Fibroblast of lung (primary cell): ENCODE measurements around the gene RGP1. TPM values are rescaled to one million over a fixed set of nuclear protein-coding genes. Genes with fewer than 3 reads are reported as not detected.
A peak's percentile ranks its signal among the peaks of the same experiment; 100 is the strongest.

Experiments used
- DNase-seq, 2 donors: peaks; one replicate each; pipeline versions ENCODE4 v3.0.0 to v3.0.0-alpha.2; 2010; ENCODE audit warnings: low read depth in 2 of 2
- H2AFZ ChIP-seq: 2 replicates; pipeline ENCODE4 v1.5.1; 2012; ENCODE audit warnings: low read length, control low read depth, inconsistent platforms
- H3K27ac ChIP-seq: 2 replicates; pipeline ENCODE4 v1.5.1; 2011; ENCODE audit warnings: low read length, control low read depth; ENCODE audit not compliant: insufficient read depth
- H3K27me3 ChIP-seq: 2 replicates; pipeline ENCODE4 v1.5.1; 2011; ENCODE audit warnings: mild to moderate bottlenecking, low read length; ENCODE audit not compliant: control insufficient read depth, insufficient read depth
- H3K36me3 ChIP-seq: 2 replicates; pipeline ENCODE4 v1.5.1; 2011; ENCODE audit warnings: low read length; ENCODE audit not compliant: control insufficient read depth, insufficient read depth
- H3K4me1 ChIP-seq: 2 replicates; pipeline ENCODE4 v1.5.1; 2011; ENCODE audit warnings: low read length; ENCODE audit not compliant: control insufficient read depth, insufficient read depth; ENCODE audit errors: extremely low read depth
- H3K4me2 ChIP-seq: 2 replicates; pipeline ENCODE4 v1.5.1; 2011; ENCODE audit warnings: low read length, control low read depth; ENCODE audit not compliant: insufficient read depth; ENCODE audit errors: extremely low read depth
- H3K4me3 ChIP-seq, 4 experiments: fragments of 200-600 bp in 1 of 4; sonication (generic) in 1 of 4; replicated peaks in 1 of 4; 2 replicates each; pipeline ENCODE4 v1.5.1; 2011 to 2016; ENCODE audit warnings: low read length in 4 of 4, low read depth in 3 of 4, mild to moderate bottlenecking in 3 of 4, control low read depth in 2 of 4, inconsistent platforms in 1 of 4, mixed read lengths in 1 of 4; ENCODE audit not compliant: insufficient read depth in 1 of 4; ENCODE audit errors: control extremely low read depth in 1 of 4
- H3K79me2 ChIP-seq: 2 replicates; pipeline ENCODE4 v1.5.1; 2012; ENCODE audit warnings: mild to moderate bottlenecking, low read length, inconsistent platforms; ENCODE audit not compliant: control insufficient read depth, insufficient read depth
- H3K9ac ChIP-seq: 2 replicates; pipeline ENCODE4 v1.5.1; 2011; ENCODE audit warnings: mild to moderate bottlenecking, low read length, control low read depth; ENCODE audit not compliant: insufficient read depth
- H3K9me3 ChIP-seq: 2 replicates; pipeline ENCODE4 v1.5.1; 2012; ENCODE audit warnings: low read depth, low read length; ENCODE audit not compliant: control insufficient read depth, insufficient read depth
- H4K20me1 ChIP-seq: 2 replicates; pipeline ENCODE4 v1.5.1; 2011; ENCODE audit warnings: low read length; ENCODE audit not compliant: control insufficient read depth, insufficient read depth; ENCODE audit errors: extremely low read depth
- EZH2 ChIP-seq: IDR thresholded peaks from 2 replicates; pipeline ENCODE4 v1.5.1; 2012; ENCODE audit warnings: low read length, control low read depth, mild to moderate bottlenecking; ENCODE audit errors: missing control alignments
- polyA plus RNA-seq, 2 donors: library from polyadenylated mRNA; depleted of rRNA in 1 of 2; stranded (reverse) in 1 of 2; unstranded in 1 of 2; fragments of >200 nt; gene quantifications; 2 replicates each; pipeline ENCODE4 v1.2.1, GENCODE V29; 2011 to 2012; ENCODE audit warnings: missing spikeins in 1 of 2
- total RNA-seq: library from RNA; depleted of rRNA; stranded (reverse); fragments of >200 nt; gene quantifications from 2 replicates; pipeline ENCODE4 v1.2.1, GENCODE V29; 2014
- TF ChIP-seq, protein P1 (sequence below), 2 donors: IDR thresholded peaks in 1 of 2; conservative IDR thresholded peaks in 1 of 2; 1 replicate in 1 of 2; 2 replicates in 1 of 2; pipeline ENCODE4 v1.5.1; 2011 to 2012; ENCODE audit warnings: low read length in 2 of 2, control low read depth in 1 of 2, inconsistent platforms in 1 of 2, low read depth in 1 of 2, mild to moderate bottlenecking in 1 of 2

Gene RGP1
- total and polyA plus RNA-seq, 2 donors (not counting 1 experiment from before 2014, with no cell fraction given) = 14.9 to 17.4 TPM

DNA sequence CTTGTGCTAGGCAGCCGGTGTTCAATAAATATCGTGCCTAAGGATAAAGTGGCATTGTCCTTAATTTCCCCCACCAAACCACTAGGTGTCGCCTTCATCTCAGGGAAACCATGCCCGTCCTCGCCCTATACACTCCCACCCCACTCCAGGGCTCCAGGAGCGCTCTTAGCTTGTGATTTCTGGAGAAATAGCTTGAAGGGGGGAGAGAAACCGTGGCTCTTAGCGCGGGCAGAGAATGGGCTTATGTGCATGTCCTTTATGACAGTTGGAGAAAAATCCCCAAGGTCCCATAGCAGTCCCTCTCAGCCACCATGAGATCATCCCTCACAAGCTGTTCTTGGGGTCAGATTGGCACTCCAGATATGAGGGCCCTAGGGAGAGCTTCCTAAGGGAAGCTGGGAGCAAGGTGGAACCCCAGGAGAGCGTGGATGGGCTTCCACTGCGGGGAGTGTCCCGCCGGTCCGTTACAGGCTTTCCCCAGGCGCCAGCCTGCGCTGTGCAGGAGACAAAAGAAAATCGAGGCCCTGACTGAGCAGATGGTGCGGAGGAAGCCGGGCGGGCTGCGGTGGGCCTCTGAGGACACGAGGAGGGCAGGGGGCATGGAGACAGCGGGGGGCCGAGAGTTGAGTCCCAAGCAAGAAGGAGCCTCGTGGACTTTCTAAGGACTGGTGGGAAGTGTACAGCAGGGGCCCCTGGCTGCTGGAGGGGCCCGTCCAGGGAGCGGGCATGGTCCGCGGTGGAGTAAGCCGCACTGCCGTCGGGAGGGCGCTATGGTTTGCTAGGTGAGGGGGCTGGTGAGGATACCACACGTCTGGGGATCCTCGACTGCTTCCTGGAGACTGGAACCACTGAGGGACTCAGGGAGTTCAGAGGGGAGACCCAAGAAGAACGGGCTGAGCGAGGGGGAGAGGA, 41.6 kb downstream of the RGP1 start:
- TF ChIP-seq EZH2 = no peak
- TF ChIP-seq, protein P1, sequence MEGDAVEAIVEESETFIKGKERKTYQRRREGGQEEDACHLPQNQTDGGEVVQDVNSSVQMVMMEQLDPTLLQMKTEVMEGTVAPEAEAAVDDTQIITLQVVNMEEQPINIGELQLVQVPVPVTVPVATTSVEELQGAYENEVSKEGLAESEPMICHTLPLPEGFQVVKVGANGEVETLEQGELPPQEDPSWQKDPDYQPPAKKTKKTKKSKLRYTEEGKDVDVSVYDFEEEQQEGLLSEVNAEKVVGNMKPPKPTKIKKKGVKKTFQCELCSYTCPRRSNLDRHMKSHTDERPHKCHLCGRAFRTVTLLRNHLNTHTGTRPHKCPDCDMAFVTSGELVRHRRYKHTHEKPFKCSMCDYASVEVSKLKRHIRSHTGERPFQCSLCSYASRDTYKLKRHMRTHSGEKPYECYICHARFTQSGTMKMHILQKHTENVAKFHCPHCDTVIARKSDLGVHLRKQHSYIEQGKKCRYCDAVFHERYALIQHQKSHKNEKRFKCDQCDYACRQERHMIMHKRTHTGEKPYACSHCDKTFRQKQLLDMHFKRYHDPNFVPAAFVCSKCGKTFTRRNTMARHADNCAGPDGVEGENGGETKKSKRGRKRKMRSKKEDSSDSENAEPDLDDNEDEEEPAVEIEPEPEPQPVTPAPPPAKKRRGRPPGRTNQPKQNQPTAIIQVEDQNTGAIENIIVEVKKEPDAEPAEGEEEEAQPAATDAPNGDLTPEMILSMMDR (conservative IDR thresholded peaks at IDR 0.05 in 1 of 2, IDR thresholded peaks at IDR 0.05 in 1 of 2; ENCODE audit: low read depth in 1 of 2, low read length in 2 of 2) = peak; percentile 84 to 90
- Histone ChIP-seq H3K4me1 (peaks cover 14% of the 10 kb centered on the region), H2AFZ (peak overlapping the region; percentile 71), H3K27me3 (peaks cover 2% of the 10 kb centered on the region), H3K79me2 (peaks cover 4% of the 10 kb centered on the region), H3K9me3 (no peaks in the 10 kb centered on the region), H3K27ac (peak overlapping the region; percentile 6), H3K36me3 (no peaks in the 10 kb centered on the region), H3K4me3 (peak overlapping the region in 1 of 4 experiments; percentile 30), H3K9ac (no peak overlapping the region), H3K4me2 (peak overlapping the region; percentile 13), H4K20me1 (no peaks in the 10 kb centered on the region)
- DNase-seq = peak; percentile 72 to 90

DNA sequence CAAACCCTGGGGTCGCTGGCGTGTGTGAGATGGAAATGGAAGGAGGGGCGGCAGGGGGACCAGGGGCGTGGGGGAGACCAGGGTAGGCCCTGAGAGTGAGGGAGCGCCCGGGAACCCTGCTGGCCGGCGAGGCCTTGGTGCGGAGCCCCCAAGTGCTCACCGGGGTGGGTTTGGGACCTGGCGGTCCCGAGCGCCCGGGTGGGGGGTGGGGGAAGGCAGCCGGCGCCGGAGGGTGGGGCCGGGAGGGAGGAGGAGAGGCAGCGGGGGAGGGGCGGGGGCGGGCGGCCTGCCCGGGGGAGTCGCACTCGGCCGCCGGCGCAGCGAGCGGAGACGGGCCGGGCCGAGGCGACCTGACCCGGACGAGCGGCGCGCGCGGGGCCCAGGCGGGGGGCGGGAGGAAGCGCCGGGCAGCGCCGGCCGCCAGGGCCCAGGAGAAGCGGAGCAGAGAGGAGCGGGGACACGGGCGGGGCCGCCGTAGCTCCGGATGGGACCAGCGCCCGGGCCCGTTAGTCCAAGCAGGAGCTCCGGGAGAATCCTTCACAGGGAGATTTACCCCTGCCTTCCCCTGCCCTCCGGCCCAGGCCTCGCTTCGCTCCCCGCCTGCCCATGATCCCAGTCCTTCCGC, 42.3 kb downstream of the RGP1 start, which contains the start of gene NPR2:
TSS of gene NPR2 (plus strand) at position 295 of the 625 bp plus-strand sequence. CDS start 818 bp downstream, outside the sequence.
- Histone ChIP-seq H3K4me3 (peak within 1 kb of the TSS; percentile 50 to 65 (median 56)), H3K4me2 (peak within 1 kb of the TSS; percentile 86), H3K9me3 (no peaks in the 10 kb centered on the region), H3K27me3 (no peaks in the 10 kb centered on the region), H4K20me1 (no peaks in the 10 kb centered on the region), H2AFZ (peak within 1 kb of the TSS; percentile 71), H3K9ac (peak within 1 kb of the TSS; percentile 68), H3K79me2 (peaks cover 4% of the 10 kb centered on the region), H3K36me3 (no peaks in the 10 kb centered on the region), H3K4me1 (peaks cover 14% of the 10 kb centered on the region), H3K27ac (peak within 1 kb of the TSS; percentile 63)
- TF ChIP-seq, protein P1 (conservative IDR thresholded peaks at IDR 0.05 in 1 of 2, IDR thresholded peaks at IDR 0.05 in 1 of 2; ENCODE audit: low read depth in 1 of 2, low read length in 2 of 2) = no peak
- TF ChIP-seq EZH2 = no peak
- peak; percentile 27 to 39 for DNase-seq
